Endodermal cell (in vitro differentiated cells): ENCODE results near the gene TNNI3K. TPM values are rescaled to one million over a fixed set of nuclear protein-coding genes. Genes with fewer than 3 reads are reported as not detected.

Experiments used
- DNase-seq: peaks from one replicate; pipeline ENCODE4 v3.0.0-alpha.2; 2017
- H3K27ac ChIP-seq: 2 replicates; pipeline ENCODE4 v1.5.1; 2013; ENCODE audit warnings: mild to moderate bottlenecking, low read depth, low read length, moderate library complexity
- H3K27me3 ChIP-seq: 2 replicates; pipeline ENCODE4 v1.6.1; 2013; ENCODE audit warnings: mild to moderate bottlenecking, low read length, moderate library complexity; ENCODE audit not compliant: insufficient read depth, control insufficient read depth, poor library complexity, severe bottlenecking
- H3K36me3 ChIP-seq: 2 replicates; pipeline ENCODE4 v1.7.0; 2013; ENCODE audit warnings: mild to moderate bottlenecking, low read length, moderate library complexity; ENCODE audit not compliant: control insufficient read depth, insufficient read depth
- H3K4me1 ChIP-seq: one replicate; pipeline ENCODE4 v1.7.0; 2013; ENCODE audit warnings: low read length; ENCODE audit not compliant: control insufficient read depth, insufficient read depth
- H3K4me3 ChIP-seq: 2 replicates; pipeline ENCODE4 v1.5.1; 2013; ENCODE audit warnings: mild to moderate bottlenecking, low read length, moderate library complexity
- H3K9ac ChIP-seq: 2 replicates; pipeline ENCODE4 v1.6.1; 2013; ENCODE audit warnings: mild to moderate bottlenecking, low read length, moderate library complexity; ENCODE audit not compliant: poor library complexity, severe bottlenecking; ENCODE audit errors: extremely low read depth
- H3K9me3 ChIP-seq: 2 replicates; pipeline ENCODE4 v1.6.1; 2013; ENCODE audit warnings: mild to moderate bottlenecking, low read length, moderate library complexity; ENCODE audit not compliant: control insufficient read depth
- H3K27ac Mint-ChIP-seq: 2 replicates; pipeline ENCODE4 v1.8.0; 2020; ENCODE audit warnings: mixed read lengths
- H3K27me3 Mint-ChIP-seq: 2 replicates; pipeline ENCODE4 v1.8.0; 2021; ENCODE audit warnings: mild to moderate bottlenecking, mixed read lengths; ENCODE audit not compliant: insufficient read depth
- H3K36me3 Mint-ChIP-seq: 2 replicates; pipeline ENCODE4 v1.8.0; 2020; ENCODE audit warnings: low read depth, mixed read lengths
- H3K4me1 Mint-ChIP-seq: 2 replicates; pipeline ENCODE4 v1.8.0; 2020; ENCODE audit warnings: mixed read lengths
- H3K4me3 Mint-ChIP-seq: 2 replicates; pipeline ENCODE4 v1.8.0; 2020; ENCODE audit warnings: mild to moderate bottlenecking, moderate library complexity, mixed read lengths
- H3K9me3 Mint-ChIP-seq: 2 replicates; pipeline ENCODE4 v1.8.0; 2020; ENCODE audit warnings: mild to moderate bottlenecking, mixed read lengths
- WGBS, 2 experiments: methylation state at CpG; one replicate each; pipeline versions ENCODE4 v1.1.5 to v1.1.7; 2013; ENCODE audit warnings: missing lambda C conversion rate in 2 of 2, mixed read lengths in 1 of 2; ENCODE audit not compliant: insufficient coverage in 1 of 2, insufficient read length in 1 of 2; 5-methylcytosine and 5-hydroxymethylcytosine counted together
- total RNA-seq, 2 donors: library from RNA; stranded (reverse); fragmentation: NEBNext Ultra II Directional in 1 of 2; extraction: Animal tissue kit (Norgen Biotek cat#: 25700) in 1 of 2; gene quantifications; 2 replicates in 1 of 2; 3 replicates in 1 of 2; pipeline ENCODE4 v1.2.1, GENCODE V29; 2021
- TF ChIP-seq, protein P1 (sequence below): fragments of 200-600 bp; sonication (generic); conservative IDR thresholded peaks from 2 replicates; pipeline ENCODE4 v1.5.0; 2021; ENCODE audit warnings: antibody characterized with exemption, mild to moderate bottlenecking

TNNI3K gene
- total RNA-seq, 2 donors from 2014 or later = 1.1 TPM; not detected in 1

DNA sequence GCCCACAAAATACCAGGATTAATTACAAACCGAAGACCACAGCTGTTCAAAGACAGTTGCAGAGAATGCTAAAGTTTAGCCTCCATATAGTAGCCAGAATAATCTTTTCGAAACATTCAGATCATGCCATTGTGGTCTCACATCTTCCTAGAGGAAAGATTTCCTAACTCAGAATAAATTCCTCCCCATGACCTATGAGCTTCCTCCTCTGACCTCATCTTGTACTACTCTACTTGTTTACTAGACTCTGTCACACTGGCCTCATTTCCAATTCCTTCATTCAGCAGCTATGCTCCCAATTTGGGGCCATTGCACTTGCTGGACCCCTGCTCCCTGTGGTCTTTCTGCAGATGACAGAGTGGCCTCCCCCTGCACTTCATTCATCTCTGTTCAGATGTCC, 349.0 kb downstream of the TNNI3K start:
- H3K4me3 ChIP-seq = no peak overlapping the region
- no peak for DNase-seq

DNA sequence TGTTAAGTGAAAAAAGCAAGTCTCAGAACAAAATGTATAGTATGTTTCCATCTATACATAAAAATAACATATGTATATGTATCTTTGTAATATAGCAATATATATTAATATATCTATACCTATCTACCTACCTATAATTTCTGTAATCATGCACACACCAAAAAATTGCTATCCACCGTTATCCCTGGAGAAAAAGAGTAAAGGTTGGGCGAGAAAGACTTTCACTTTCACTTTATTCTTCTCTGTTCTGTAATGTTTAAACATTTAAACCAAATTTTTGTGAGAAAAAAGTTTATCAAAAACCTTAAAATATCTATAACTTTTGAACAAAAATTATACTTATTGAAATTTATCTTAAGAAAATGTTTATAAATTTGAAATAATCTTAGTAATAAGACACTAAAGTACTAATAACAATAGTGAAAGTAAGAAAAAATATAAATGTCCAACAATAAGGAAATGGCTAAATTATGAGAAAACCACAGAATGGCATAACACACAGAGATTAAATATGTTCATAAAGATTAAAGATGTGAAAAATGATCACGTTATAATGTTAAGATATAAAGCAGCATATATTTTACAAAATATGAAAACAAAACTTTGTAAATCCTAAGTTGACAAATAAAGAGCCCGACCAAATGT, 351.2 kb downstream of the TNNI3K start:
- no peak for DNase-seq
- no peaks in the 10 kb centered on the region for H3K27me3 ChIP-seq
- no peak overlapping the region for H3K27ac Mint-ChIP-seq
- 100% methylated on average over 3 of the region's 4 CpGs; no CpG with 5 or more reads in 1 of the 2 experiments for WGBS, 2 experiments
- TF ChIP-seq, protein P1, sequence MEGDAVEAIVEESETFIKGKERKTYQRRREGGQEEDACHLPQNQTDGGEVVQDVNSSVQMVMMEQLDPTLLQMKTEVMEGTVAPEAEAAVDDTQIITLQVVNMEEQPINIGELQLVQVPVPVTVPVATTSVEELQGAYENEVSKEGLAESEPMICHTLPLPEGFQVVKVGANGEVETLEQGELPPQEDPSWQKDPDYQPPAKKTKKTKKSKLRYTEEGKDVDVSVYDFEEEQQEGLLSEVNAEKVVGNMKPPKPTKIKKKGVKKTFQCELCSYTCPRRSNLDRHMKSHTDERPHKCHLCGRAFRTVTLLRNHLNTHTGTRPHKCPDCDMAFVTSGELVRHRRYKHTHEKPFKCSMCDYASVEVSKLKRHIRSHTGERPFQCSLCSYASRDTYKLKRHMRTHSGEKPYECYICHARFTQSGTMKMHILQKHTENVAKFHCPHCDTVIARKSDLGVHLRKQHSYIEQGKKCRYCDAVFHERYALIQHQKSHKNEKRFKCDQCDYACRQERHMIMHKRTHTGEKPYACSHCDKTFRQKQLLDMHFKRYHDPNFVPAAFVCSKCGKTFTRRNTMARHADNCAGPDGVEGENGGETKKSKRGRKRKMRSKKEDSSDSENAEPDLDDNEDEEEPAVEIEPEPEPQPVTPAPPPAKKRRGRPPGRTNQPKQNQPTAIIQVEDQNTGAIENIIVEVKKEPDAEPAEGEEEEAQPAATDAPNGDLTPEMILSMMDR = no peak
- no peaks in the 10 kb centered on the region for H3K36me3 Mint-ChIP-seq
- no peaks in the 10 kb centered on the region for H3K9me3 Mint-ChIP-seq
- H3K36me3 ChIP-seq = no peaks in the 10 kb centered on the region
- no peaks in the 10 kb centered on the region for H3K9me3 ChIP-seq
- H3K4me3 Mint-ChIP-seq = no peak overlapping the region
- H3K4me3 ChIP-seq = no peak overlapping the region
- no peak overlapping the region for H3K27ac ChIP-seq
- H3K4me1 Mint-ChIP-seq = no peaks in the 10 kb centered on the region
- H3K27me3 Mint-ChIP-seq = no peaks in the 10 kb centered on the region
- H3K9ac ChIP-seq = no peak overlapping the region
- no peaks in the 10 kb centered on the region for H3K4me1 ChIP-seq

More for the DNA sequence above, 349.0 kb downstream of the TNNI3K start:
- TF ChIP-seq, protein P1 = no peak
- no peak overlapping the region for H3K27ac Mint-ChIP-seq
- no peaks in the 10 kb centered on the region for H3K27me3 Mint-ChIP-seq
- H3K9me3 Mint-ChIP-seq = no peaks in the 10 kb centered on the region
- no peaks in the 10 kb centered on the region for H3K36me3 Mint-ChIP-seq
- H3K4me1 ChIP-seq = no peaks in the 10 kb centered on the region
- H3K4me1 Mint-ChIP-seq = no peaks in the 10 kb centered on the region
- no peak overlapping the region for H3K27ac ChIP-seq
- H3K4me3 Mint-ChIP-seq = no peak overlapping the region
- no peaks in the 10 kb centered on the region for H3K27me3 ChIP-seq
- no peaks in the 10 kb centered on the region for H3K36me3 ChIP-seq
- H3K9me3 ChIP-seq = no peaks in the 10 kb centered on the region
- H3K9ac ChIP-seq = no peak overlapping the region
- 88 to 100% methylated on average over 2 of the region's 2 CpGs for WGBS, 2 experiments

DNA sequence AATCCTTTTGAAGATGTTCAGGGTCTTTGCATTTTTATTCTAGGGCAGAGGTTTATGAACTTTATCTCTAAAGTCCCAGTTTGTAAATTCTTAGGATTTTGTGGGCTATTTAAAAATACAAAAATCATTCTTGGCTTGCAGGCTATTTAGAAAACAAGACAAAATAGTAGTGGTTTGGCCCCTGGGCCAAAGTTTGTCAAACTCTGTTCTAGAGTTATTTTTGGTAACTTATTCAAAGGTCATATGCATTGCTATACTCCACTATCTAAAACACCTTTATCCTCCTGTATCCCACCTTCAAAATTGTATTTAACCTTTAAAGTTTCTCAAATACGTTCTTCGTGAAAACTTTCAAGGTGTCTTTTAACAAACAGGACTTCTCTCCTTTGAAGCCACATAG, 352.7 kb downstream of the TNNI3K start:
- DNase-seq = no peak
- H3K27me3 ChIP-seq = no peaks in the 10 kb centered on the region
- H3K4me1 ChIP-seq = no peaks in the 10 kb centered on the region
- no peaks in the 10 kb centered on the region for H3K27me3 Mint-ChIP-seq
- H3K27ac ChIP-seq = no peak overlapping the region
- H3K36me3 ChIP-seq = no peaks in the 10 kb centered on the region
- TF ChIP-seq, protein P1 = no peak
- no peak overlapping the region for H3K27ac Mint-ChIP-seq
- no peaks in the 10 kb centered on the region for H3K9me3 Mint-ChIP-seq
- WGBS, 2 experiments = 98 to 100% methylated on average over 2 of the region's 2 CpGs
- H3K9me3 ChIP-seq = no peaks in the 10 kb centered on the region
- no peak overlapping the region for H3K9ac ChIP-seq
- H3K36me3 Mint-ChIP-seq = no peaks in the 10 kb centered on the region
- H3K4me1 Mint-ChIP-seq = no peaks in the 10 kb centered on the region
- no peak overlapping the region for H3K4me3 ChIP-seq
- H3K4me3 Mint-ChIP-seq = no peak overlapping the region
